ENCODE data around the gene NEK11. TPM values are rescaled to one million over a fixed set of nuclear protein-coding genes. Genes with fewer than 3 reads are reported as not detected.
"Not testable (repeated sequence)": the region's sequence is repeated elsewhere in the genome, so short reads cannot be mapped to it uniquely, and the experiment has no call there.

NEK11 gene
- total RNA-seq, 1 experiment from 2014 or later, result 5.8 TPM

DNA sequence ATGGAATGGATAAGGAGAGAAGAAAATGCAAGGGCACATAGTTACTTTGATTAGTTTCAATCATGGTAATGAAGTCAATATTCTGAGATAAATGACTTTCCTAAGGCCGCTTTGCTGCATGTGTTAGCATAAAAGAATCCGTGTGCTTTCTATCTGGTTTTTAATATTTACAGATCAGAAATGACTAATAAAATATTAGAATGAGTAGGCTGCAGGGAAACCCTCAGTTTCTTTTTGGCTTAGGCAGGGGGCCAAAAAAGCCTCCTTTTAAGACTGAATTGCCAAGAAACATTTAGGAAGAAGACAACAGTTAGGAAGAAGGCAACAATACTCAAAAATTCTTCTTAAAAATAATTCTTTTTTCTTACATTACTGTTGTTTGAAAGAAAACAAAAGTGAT is 11.6 kb downstream of the NEK11 start:
- DNase-seq (ENCODE audit: extremely low read depth, low read depth), result no peak

DNA sequence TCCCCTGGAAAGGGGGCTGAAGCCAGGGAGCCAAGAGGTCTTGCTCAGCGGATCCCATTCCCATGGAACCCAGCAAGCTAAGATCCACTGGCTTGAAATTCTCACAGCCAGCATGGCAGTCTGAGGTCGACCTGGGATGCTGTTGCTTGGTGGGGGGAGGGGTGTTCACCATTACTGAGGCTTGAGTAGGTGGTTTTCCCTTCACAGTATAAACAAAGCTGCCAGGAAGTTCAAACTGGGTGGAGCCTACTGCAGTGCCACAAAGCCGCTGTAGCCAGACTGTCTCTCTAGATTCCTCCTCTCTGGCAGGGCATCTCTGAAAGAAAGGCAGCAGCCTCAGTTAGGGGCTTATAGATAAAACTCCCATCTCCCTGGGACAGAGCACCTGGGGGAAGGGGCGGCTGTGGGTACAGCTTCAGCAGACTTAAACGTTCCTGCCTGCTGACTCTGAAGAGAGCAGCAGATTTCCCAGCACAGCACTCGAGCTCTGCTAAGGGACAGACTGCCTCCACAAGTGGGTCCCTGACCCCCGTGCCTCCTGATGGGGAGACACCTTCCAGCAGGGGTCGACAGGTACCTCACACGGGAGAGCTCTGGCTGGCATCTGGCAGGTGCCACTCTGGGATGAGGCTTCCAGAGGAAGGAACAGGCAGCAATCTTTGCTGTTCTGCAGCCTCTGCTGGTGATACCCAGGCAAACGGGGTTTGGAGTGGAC is 15.8 kb downstream of the NEK11 start:
- not testable (repeated sequence) for DNase-seq (ENCODE audit: extremely low read depth, low read depth)

DNA sequence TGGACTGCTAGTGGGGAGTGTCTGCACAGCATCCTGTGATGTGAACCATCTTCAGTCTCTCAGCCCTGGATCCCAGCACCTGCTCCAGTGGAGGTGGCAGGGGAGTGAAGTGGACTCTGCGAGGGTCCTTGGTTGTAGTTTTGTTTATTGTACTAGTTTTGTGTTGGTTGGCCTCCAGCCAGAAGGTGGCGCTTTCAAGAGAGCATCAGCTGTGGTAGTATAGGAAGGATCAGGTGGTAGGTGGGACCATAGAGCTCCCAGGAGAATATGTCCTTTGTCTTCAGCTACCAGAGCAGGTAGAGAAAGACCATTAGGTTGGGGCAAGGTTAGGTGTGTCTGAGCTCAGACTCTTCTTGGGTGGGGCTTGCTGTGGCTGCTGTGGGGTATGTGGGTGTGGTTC is 20.9 kb downstream of the NEK11 start:
- DNase-seq (ENCODE audit: extremely low read depth, low read depth), result no peak

- no peak for DNase-seq (ENCODE audit: extremely low read depth, low read depth)
These were observed 21.4 kb downstream of the NEK11 start for GRCh38 chr3:131048030-131048429.

GRCh38 chr3:131050001-131050400 is 23.3 kb downstream of the NEK11 start:
- no peak for DNase-seq (ENCODE audit: extremely low read depth, low read depth)

GRCh38 chr3:131053043-131053859 is 26.6 kb downstream of the NEK11 start:
- no peak for DNase-seq (ENCODE audit: extremely low read depth, low read depth)

- DNase-seq (ENCODE audit: extremely low read depth, low read depth), result no peak
These were observed 41.3 kb downstream of the NEK11 start for GRCh38 chr3:131067983-131068382.

DNA sequence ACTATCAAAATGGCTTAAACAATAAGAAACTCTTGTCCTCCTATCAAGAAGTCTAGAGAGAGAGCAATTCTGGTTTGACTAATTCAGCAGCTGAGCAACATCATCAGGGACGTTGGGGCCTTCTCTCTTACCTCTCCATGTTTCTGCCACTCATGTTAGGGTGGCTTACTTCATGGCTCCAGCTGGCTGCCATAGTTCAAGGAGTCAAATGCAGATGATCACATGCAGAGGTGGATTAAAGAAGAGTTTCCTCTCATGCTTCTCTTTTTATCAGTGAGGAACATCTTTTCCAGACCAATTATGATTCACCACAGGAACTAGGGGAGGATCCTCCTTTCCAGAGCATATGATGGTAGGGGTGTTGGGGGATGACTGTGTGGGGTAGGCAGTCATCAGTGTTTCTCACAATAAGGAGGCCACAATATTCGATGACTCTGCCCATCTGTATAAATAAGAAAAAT is 45.5 kb downstream of the NEK11 start:
- DNase-seq (ENCODE audit: extremely low read depth, low read depth), result no peak

- no peak for DNase-seq (ENCODE audit: extremely low read depth, low read depth)
These were observed 46.2 kb downstream of the NEK11 start for GRCh38 chr3:131072845-131073244.

GRCh38 chr3:131075632-131076328 is 49.1 kb downstream of the NEK11 start:
- no peak for DNase-seq (ENCODE audit: extremely low read depth, low read depth)

DNA sequence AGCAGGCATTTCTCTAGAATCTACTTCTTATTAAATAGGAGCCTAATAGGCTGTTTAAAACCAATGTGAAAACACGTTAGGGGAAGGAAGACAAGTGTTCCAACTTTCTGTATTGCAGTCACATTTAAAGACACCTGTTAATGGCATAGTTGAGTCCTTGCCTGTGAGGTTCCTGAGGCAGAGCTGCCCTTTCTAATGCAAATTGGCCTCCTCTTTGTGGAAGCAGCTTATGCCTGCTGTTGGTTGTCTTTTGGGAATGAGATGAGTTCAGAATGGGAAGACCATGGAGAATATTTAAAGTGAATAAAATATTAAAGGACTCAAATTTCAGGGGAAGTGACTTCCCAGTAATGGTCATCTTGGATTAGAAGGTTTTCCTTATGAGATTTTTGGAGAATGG is 51.2 kb downstream of the NEK11 start:
- DNase-seq (ENCODE audit: extremely low read depth, low read depth), result no peak

DNA sequence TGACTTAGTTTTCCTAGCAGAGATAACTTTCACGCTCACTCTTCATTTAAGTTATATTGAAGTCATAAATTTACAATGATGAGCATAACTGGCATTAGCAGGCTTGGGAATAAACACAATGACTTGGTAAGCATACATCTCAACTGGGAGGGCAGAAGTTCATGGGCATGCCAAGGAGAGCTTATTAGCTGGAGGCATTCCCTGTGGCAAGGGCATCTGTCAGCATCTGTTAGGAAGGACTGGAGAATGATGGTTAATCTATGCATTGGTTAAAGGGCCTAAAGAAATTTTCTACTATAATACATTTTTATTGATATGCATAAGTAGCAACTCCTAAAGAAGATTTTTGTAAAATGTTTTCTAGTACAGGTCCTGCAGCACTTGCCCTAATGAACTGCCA is 52.4 kb downstream of the NEK11 start:
- DNase-seq (ENCODE audit: extremely low read depth, low read depth), result no peak

DNA sequence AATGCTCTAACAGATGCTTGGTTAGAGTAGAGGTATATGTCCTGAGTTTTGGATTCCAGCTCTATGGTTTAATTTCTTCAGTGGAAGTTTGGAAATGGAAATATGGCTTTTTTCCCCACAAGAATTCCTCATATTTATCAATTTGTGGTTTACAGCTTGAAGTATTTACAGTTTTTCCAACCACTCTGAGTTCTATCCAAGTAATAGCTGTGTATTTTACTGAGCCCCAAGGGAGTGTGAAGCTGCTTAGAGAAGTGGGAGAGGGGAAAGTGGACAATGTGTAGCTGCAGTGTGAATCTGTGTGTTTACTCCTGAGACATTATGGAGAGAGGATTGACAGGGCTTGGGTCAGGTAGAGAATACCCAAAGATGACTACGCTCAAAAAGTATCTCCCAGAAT is 54.5 kb downstream of the NEK11 start:
- DNase-seq (ENCODE audit: extremely low read depth, low read depth), result no peak

- DNase-seq (ENCODE audit: extremely low read depth, low read depth), result no peak
These were observed 55.6 kb downstream of the NEK11 start for GRCh38 chr3:131082246-131082645.

GRCh38 chr3:131082871-131083863 is 56.5 kb downstream of the NEK11 start:
- DNase-seq (ENCODE audit: extremely low read depth, low read depth), result no peak

- no peak for DNase-seq (ENCODE audit: extremely low read depth, low read depth)
These were observed 65.1 kb downstream of the NEK11 start for GRCh38 chr3:131091768-131092167.

DNA sequence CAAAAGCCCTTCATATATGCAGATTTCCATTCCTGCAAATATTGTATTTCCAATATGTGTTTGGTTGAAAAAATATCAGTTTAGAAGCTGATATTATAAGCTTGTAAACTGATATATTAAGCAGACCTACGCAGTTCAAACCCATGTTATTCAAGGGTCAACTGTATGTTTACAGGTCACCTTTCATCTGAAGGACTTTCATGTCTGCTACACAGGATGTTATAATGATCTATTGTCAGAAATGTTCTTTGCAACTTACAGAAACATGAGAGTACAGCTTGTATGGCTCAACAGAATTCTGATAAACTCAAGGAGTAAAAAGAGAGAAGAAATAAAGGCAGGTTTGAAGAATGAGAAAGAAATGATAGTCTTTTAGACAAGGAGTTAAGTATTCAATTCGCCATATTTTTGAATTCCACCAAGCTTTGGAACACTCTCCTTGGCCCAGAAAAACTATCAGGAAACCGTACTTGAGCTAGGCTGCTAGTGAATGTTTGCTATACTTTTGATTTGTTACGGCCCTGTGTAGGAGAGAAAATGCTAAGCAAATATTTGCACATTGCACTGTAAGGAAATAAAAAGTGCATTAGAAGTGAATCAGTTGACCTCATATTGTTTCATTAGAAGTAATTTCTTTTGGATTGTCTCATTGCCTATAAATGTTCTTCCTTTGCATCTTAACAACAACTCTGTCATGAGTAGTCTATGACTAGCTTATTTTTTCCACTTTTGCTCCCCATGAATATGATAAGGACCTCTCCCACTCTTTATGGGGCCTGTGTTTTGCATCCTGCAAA is 81.2 kb downstream of the NEK11 start:
- no peak for DNase-seq (ENCODE audit: extremely low read depth, low read depth)

- no peak for DNase-seq (ENCODE audit: extremely low read depth, low read depth)
These were observed 82.5 kb downstream of the NEK11 start for GRCh38 chr3:131109156-131109555.

DNA sequence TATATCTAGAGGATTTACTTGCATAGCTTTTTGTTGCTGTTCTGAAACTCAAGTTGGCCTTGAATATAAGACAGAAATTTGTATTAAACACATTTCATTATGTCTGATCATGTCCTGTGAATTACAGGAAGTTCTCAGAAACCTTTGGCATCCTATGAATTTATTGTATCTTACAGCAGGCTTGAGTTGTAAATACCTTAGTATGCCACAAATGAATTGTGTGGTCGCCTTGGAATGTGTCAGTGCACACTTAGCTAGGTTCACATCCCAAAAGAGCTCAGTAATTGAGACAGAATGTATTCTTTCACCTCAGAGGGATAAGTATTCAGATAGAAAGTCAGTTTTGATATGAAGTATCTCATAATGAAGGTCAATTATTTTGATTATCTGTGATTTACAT is 83.4 kb downstream of the NEK11 start:
- DNase-seq (ENCODE audit: extremely low read depth, low read depth), result no peak

All from NCI-H460 (cell line).